Measurements from ENCODE around the gene C3orf22.

Gene C3orf22

DNA sequence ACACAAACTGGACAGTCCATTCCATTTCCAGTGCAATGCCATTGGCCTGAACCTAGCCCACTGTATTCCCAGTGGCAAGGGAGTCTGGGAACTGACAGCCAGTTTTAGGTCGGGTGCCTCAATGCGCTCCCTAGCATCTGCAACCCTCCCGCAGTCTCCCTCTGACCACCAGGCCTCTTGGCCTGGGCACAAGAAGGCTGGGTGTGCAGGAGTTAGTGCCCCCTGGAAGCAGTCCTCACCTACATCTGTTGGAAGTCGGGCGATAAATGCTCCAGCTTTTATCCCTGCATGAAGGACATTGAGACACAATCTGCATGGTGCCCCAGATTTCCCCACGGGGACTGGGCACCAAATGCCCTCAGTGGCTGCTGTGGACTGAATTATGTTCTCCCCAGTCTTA is 12.7 kb downstream of the C3orf22 start:
- Mint-ChIP-seq H3K4me3 (no peak overlapping the region), H3K9me3 (no peaks in the 10 kb centered on the region), H3K4me1 (peaks cover 14% of the 10 kb centered on the region), H3K27ac (no peak overlapping the region), H3K27me3 (ENCODE audit: low read depth) (peaks cover 15% of the 10 kb centered on the region), H3K36me3 (ENCODE audit: low read depth) (no peaks in the 10 kb centered on the region)
- TF ChIP-seq, protein P1, sequence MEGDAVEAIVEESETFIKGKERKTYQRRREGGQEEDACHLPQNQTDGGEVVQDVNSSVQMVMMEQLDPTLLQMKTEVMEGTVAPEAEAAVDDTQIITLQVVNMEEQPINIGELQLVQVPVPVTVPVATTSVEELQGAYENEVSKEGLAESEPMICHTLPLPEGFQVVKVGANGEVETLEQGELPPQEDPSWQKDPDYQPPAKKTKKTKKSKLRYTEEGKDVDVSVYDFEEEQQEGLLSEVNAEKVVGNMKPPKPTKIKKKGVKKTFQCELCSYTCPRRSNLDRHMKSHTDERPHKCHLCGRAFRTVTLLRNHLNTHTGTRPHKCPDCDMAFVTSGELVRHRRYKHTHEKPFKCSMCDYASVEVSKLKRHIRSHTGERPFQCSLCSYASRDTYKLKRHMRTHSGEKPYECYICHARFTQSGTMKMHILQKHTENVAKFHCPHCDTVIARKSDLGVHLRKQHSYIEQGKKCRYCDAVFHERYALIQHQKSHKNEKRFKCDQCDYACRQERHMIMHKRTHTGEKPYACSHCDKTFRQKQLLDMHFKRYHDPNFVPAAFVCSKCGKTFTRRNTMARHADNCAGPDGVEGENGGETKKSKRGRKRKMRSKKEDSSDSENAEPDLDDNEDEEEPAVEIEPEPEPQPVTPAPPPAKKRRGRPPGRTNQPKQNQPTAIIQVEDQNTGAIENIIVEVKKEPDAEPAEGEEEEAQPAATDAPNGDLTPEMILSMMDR (IDR thresholded peaks at IDR 0.05; ENCODE audit: unreplicated experiment in 3 of 3) = no peak

DNA sequence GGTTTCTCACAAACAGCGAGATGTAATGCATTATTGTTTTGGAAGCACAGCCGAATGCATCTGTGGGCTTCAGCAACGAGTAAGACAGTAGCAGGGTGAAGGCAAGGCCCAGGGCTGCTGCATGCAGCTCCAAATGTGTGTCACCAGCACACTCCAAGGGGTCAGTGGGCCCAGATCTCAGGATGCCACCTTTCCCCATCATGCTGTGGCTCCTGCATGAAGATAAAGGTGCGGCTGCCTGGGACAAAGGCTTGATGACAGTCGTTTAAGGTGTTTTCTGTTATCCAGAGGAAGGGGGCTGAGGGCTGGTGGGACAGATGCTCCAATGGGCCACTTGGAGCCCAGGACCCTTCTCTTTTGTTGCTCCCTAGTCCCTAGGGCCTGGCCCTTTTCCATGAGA is 13.2 kb downstream of the C3orf22 start:
- TF ChIP-seq, protein P1 (IDR thresholded peaks at IDR 0.05; ENCODE audit: unreplicated experiment in 3 of 3) = no peak
- Mint-ChIP-seq H3K4me3 (no peak overlapping the region), H3K4me1 (peaks cover 14% of the 10 kb centered on the region), H3K36me3 (ENCODE audit: low read depth) (no peaks in the 10 kb centered on the region), H3K9me3 (no peaks in the 10 kb centered on the region), H3K27ac (no peak overlapping the region), H3K27me3 (ENCODE audit: low read depth) (peaks cover 15% of the 10 kb centered on the region)

DNA sequence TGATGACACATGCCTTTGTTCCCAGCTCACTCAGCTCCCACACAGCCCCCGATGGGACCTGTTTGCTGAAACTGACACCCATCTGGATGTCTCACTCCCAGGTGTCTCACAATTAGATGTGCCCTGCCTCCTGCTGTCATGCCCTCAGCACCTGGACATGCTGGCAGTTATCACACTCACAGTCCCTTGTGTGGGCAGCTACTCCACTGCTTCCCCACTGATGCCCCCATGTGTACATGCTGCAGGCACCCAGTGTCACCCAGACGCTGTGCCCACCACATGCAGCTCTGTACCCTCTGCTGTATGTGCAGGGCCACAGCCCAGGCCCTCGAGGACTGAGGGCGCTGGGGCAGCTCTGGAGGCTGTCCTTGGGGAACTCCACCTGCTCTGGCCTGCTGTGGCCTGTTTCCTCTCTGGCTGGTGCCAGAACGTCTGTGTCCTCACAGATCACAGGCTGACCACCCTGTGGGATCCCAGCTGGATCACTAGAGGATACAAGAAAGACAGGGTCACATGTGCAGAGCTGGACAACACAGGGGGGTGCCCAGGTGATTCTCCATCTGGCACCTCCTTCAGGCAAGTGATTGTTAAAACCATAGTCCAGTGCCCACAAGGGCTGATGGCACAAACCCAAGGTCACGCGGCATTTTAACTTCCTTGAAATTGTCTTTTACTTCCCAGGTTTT is 14.0 kb downstream of the C3orf22 start:
- H3K27me3 Mint-ChIP-seq (ENCODE audit: low read depth) = peaks cover 16% of the 10 kb centered on the region
- no peak overlapping the region for H3K4me3 Mint-ChIP-seq
- TF ChIP-seq, protein P1 (IDR thresholded peaks at IDR 0.05; ENCODE audit: unreplicated experiment in 3 of 3) = no peak
- no peaks in the 10 kb centered on the region for H3K36me3 Mint-ChIP-seq (ENCODE audit: low read depth)
- peaks cover 18% of the 10 kb centered on the region for H3K4me1 Mint-ChIP-seq
- H3K27ac Mint-ChIP-seq = no peak overlapping the region
- no peaks in the 10 kb centered on the region for H3K9me3 Mint-ChIP-seq

DNA sequence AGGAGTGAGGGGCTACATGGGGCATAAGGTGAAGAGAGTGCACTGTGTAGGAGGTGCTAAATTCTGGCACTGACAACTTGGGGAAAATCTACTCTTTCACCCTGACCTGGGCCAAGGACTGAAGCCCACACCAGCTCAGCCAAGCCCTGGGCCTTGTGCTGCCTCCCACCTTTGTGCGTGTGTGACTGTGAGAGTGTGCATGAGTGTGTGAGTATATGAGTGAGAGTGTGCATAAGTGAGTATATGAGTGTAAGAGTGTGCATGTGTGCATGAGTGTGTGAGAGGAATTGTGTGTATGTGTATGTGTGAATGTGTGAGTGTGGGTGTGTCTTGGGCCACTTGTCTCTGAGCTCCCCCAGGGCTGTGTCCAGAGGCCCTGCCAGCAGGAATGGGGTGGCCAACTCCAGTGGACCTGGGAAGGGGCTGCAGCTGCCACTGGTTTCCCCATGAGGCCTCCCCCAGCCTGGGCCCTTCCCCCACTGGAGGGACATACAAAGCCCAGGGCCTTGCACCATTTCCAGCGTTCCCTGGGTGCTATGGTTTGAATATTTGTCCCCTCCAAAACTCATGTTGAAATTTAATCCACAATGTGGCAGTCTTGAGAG is 15.2 kb downstream of the C3orf22 start:
- TF ChIP-seq, protein P1 (IDR thresholded peaks at IDR 0.05; ENCODE audit: unreplicated experiment in 3 of 3) = no peak
- no peaks in the 10 kb centered on the region for H3K36me3 Mint-ChIP-seq (ENCODE audit: low read depth)
- no peak overlapping the region for H3K4me3 Mint-ChIP-seq
- no peak overlapping the region for H3K27ac Mint-ChIP-seq
- peaks cover 18% of the 10 kb centered on the region for H3K4me1 Mint-ChIP-seq
- H3K27me3 Mint-ChIP-seq (ENCODE audit: low read depth) = peaks cover 14% of the 10 kb centered on the region
- H3K9me3 Mint-ChIP-seq = no peaks in the 10 kb centered on the region

DNA sequence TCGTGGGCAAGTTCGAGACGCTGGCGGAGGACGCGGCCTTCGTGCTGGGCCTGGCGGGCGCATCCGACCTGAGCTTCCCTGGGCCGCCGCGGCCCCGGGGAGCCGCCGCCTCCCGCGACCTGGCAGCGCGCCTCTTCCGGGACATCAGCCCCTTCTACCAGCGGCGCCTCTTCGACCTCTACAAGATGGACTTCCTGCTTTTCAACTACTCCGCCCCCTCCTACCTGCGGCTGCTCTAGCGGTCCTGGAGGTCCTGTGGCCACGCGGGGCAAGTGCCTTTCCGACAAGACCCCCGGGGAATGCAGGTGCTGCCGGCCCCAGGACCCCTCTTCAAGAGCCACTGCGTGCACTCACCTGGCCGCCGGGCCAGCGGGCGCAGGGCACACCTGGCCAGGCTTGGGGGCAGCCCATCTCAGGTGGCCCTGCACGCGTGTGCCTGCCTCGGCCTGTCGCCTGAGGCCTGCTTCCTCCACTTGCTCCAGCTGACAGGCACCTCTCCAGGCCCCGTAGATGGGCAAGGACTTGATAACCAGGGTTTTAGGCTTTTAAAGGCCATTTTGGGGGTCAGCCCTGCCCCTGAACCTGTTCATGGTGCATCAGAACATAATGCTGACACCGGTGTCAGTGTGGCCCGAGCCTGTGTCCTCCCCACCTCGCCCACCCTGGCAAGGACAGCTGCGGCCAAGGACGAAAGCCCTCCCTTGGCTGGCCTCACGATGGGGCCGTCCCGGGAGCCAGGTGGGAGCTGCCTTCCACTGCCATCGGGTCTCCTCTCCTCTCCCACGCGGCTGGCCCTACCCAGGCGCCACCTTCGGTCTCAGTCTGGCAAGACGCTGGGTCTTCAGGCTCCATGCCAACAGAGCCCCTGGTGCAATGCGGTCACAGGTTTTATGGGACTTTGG is 16.1 kb downstream of the C3orf22 start:
- TF ChIP-seq, protein P1 (IDR thresholded peaks at IDR 0.05; ENCODE audit: unreplicated experiment in 3 of 3) = no peak

More for the DNA sequence above, 16.1 kb downstream of the C3orf22 start:
- Mint-ChIP-seq H3K9me3 (no peaks in the 10 kb centered on the region), H3K4me3 (no peak overlapping the region), H3K36me3 (ENCODE audit: low read depth) (no peaks in the 10 kb centered on the region), H3K27ac (no peak overlapping the region), H3K4me1 (peaks cover 18% of the 10 kb centered on the region), H3K27me3 (ENCODE audit: low read depth) (peaks cover 22% of the 10 kb centered on the region)
